CD4-positive, alpha-beta memory T cell (primary cell): ENCODE data around the gene PCNX3. TPM values are rescaled to one million over a fixed set of nuclear protein-coding genes. Genes with fewer than 3 reads are reported as not detected.
"Not testable (repeated sequence)": the region's sequence is repeated elsewhere in the genome, so short reads cannot be mapped to it uniquely, and the experiment has no call there.

Experiments used
- CTCF ChIA-PET: fragments of 350-600 bp; sonication (Branson Sonifier 250); formaldehyde crosslinking; loops from one replicate; lab custom pipeline; 2021; ENCODE audit warnings: inconsistent platforms; ENCODE audit not compliant: partially characterized antibody; lab: Charles Lee
- POLR2A ChIA-PET: fragments of 350-600 bp; sonication (Branson Sonifier 250); formaldehyde crosslinking; loops from one replicate; lab custom pipeline; 2021; ENCODE audit not compliant: partially characterized antibody; lab: Charles Lee
- DNase-seq, 5 donors: peaks; one replicate each; pipeline versions ENCODE4 v3.0.0 to v3.0.0-alpha.2; 2020 to 2022; ENCODE audit warnings: mixed read lengths in 1 of 5
- H3K27ac ChIP-seq: one replicate; pipeline ENCODE4 v1.7.0; 2013; ENCODE audit warnings: low read depth, low read length
- H3K27me3 ChIP-seq: 2 replicates; pipeline ENCODE4 v1.7.0; 2013; ENCODE audit warnings: mild to moderate bottlenecking, low read length, moderate library complexity; ENCODE audit not compliant: insufficient read depth
- H3K36me3 ChIP-seq: 2 replicates; pipeline ENCODE4 v1.7.0; 2013; ENCODE audit warnings: mild to moderate bottlenecking, low read length, moderate library complexity; ENCODE audit not compliant: insufficient read depth
- H3K4me1 ChIP-seq: 2 replicates; pipeline ENCODE4 v1.7.0; 2013; ENCODE audit warnings: mild to moderate bottlenecking, low read length, moderate library complexity; ENCODE audit not compliant: insufficient read depth
- H3K4me3 ChIP-seq, 2 donors: one replicate each; pipeline ENCODE4 v1.7.0; 2013; ENCODE audit warnings: low read length in 2 of 2, mild to moderate bottlenecking in 1 of 2
- H3K9me3 ChIP-seq, 2 donors: one replicate each; pipeline ENCODE4 v1.7.0; 2013; ENCODE audit warnings: low read length in 2 of 2, control low read depth in 1 of 2; ENCODE audit not compliant: control insufficient read depth in 1 of 2
- H3K27ac Mint-ChIP-seq, 7 donors: one replicate each; pipeline ENCODE4 v1.8.0; 2020 to 2021; ENCODE audit warnings: mixed read lengths in 7 of 7, mild to moderate bottlenecking in 6 of 7, inconsistent platforms in 3 of 7, moderate library complexity in 3 of 7
- H3K27me3 Mint-ChIP-seq, 2 donors: one replicate each; pipeline ENCODE4 v1.8.0; 2020 to 2021; ENCODE audit warnings: mixed read lengths in 2 of 2
- H3K36me3 Mint-ChIP-seq, 2 donors: one replicate each; pipeline ENCODE4 v1.8.0; 2020 to 2021; ENCODE audit warnings: mixed read lengths in 2 of 2, inconsistent platforms in 1 of 2, mild to moderate bottlenecking in 1 of 2
- H3K4me1 Mint-ChIP-seq, 4 donors: one replicate each; pipeline ENCODE4 v1.8.0; 2020 to 2021; ENCODE audit warnings: mixed read lengths in 4 of 4, mild to moderate bottlenecking in 1 of 4
- H3K4me3 Mint-ChIP-seq, 8 donors: one replicate each; pipeline ENCODE4 v1.8.0; 2020 to 2021; ENCODE audit warnings: mixed read lengths in 8 of 8, mild to moderate bottlenecking in 7 of 8, moderate library complexity in 6 of 8, inconsistent platforms in 3 of 8
- H3K9me3 Mint-ChIP-seq, 8 donors: one replicate each; pipeline ENCODE4 v1.8.0; 2020 to 2021; ENCODE audit warnings: mixed read lengths in 8 of 8, mild to moderate bottlenecking in 5 of 8, inconsistent platforms in 3 of 8, moderate library complexity in 1 of 8
- intact Hi-C: fragments of 100-400 bp; cut with micrococcal nuclease; formaldehyde crosslinking; loops from one replicate; pipeline ENCODE4 v1.15.1; 2023
- polyA plus RNA-seq, 2 donors: library from polyadenylated mRNA; unstranded; fragments of 300-500 nt; fragmentation: Illumina TruSeq; gene quantifications; one replicate each; pipeline ENCODE4 v1.2.3, GENCODE V29; 2021
- total RNA-seq, 2 experiments: library from RNA; stranded (reverse); gene quantifications; one replicate each; pipeline ENCODE4 v1.2.3, GENCODE V29; 2021

PCNX3 gene
- total and polyA plus RNA-seq, 4 experiments from 2014 or later: 0.41 to 66.3 (median 34.8) TPM

GRCh38 chr11:65636108-65637031, 20.8 kb downstream of the PCNX3 start:
- CTCF ChIA-PET: interaction anchor here (2.9 kb wide), 1 partner anchor 11 kb away, joined by 19 read pairs; no protein-coding TSS in a partner anchor
- Histone ChIP-seq H3K4me1 (peaks cover 59% of the 10 kb centered on the region), H3K36me3 (peaks cover 36% of the 10 kb centered on the region), H3K27me3 (no peaks in the 10 kb centered on the region), H3K9me3 (no peaks in the 10 kb centered on the region), H3K27ac (no peak overlapping the region), H3K4me3 (no peak overlapping the region)
- Mint-ChIP-seq H3K27me3 (no peaks in the 10 kb centered on the region), H3K36me3 (peaks cover 3 to 46% of the 10 kb centered on the region in 2 donors), H3K9me3 (peaks cover 0 to 2% (median 0%) of the 10 kb centered on the region in 8 donors), H3K4me3 (peak overlapping the region; percentile 26 to 83 (median 60)), H3K27ac (peak overlapping the region in 6 of 7 donors; percentile 65 to 97 (median 84)), H3K4me1 (peaks cover 21 to 60% (median 39%) of the 10 kb centered on the region in 4 donors)
- POLR2A ChIA-PET: interaction anchor here (0.7 to 12.0 kb wide), 3 partner anchors 10 to 21 kb away, joined by 3 to 359 read pairs (median 113); partner anchors contain the start of genes MAP3K11 and PCNX3
- no peak for DNase-seq
- intact Hi-C loops: no loop called here

GRCh38 chr11:65637032-65637557, 21.5 kb downstream of the PCNX3 start:
- peak overlapping the region; percentile 76 to 98 (median 92) for H3K4me3 Mint-ChIP-seq
- no peak overlapping the region for H3K4me3 ChIP-seq
- peak overlapping the region; percentile 94 for H3K27ac ChIP-seq
- peaks cover 66% of the 10 kb centered on the region for H3K4me1 ChIP-seq
- no peak for DNase-seq
- H3K4me1 Mint-ChIP-seq: peaks cover 24 to 67% (median 44%) of the 10 kb centered on the region in 4 donors
- no peaks in the 10 kb centered on the region for H3K27me3 ChIP-seq
- no peaks in the 10 kb centered on the region for H3K9me3 ChIP-seq
- H3K36me3 Mint-ChIP-seq: peaks cover 7 to 45% of the 10 kb centered on the region in 2 donors
- intact Hi-C loops: no loop called here
- POLR2A ChIA-PET: interaction anchor here (0.6 to 12.0 kb wide), 18 partner anchors 8 to 254 kb away, joined by 3 to 359 read pairs (median 5); partner anchors contain the start of genes CCDC85B, CFL1, EHBP1L1 and MAP3K11
- peaks cover 0 to 2% (median 0%) of the 10 kb centered on the region in 8 donors for H3K9me3 Mint-ChIP-seq
- peaks cover 37% of the 10 kb centered on the region for H3K36me3 ChIP-seq
- H3K27me3 Mint-ChIP-seq: no peaks in the 10 kb centered on the region
- peak overlapping the region; percentile 83 to 100 (median 95) for H3K27ac Mint-ChIP-seq
- CTCF ChIA-PET: interaction anchor here (1.6 to 2.9 kb wide), 3 partner anchors 11 to 74 kb away, joined by 5 to 19 read pairs (median 7); no protein-coding TSS in a partner anchor

- Histone ChIP-seq H3K4me1 (peaks cover 71% of the 10 kb centered on the region), H3K9me3 (no peaks in the 10 kb centered on the region), H3K27ac (peak within 1 kb of the TSS; percentile 94), H3K4me3 (peak within 1 kb of the TSS; percentile 72 to 86), H3K27me3 (no peaks in the 10 kb centered on the region), H3K36me3 (peaks cover 42% of the 10 kb centered on the region)
- Mint-ChIP-seq H3K36me3 (peaks cover 8 to 44% of the 10 kb centered on the region in 2 donors), H3K27ac (peak within 1 kb of the TSS; percentile 97 to 100 (median 99)), H3K4me1 (peaks cover 24 to 68% (median 46%) of the 10 kb centered on the region in 4 donors), H3K4me3 (peak within 1 kb of the TSS; percentile 90 to 98 (median 96)), H3K9me3 (peaks cover 0 to 2% (median 0%) of the 10 kb centered on the region in 8 donors), H3K27me3 (no peaks in the 10 kb centered on the region)
- DNase-seq: peak; percentile 63 to 85 (median 74)
- intact Hi-C loops: loop anchor here (1.0 kb wide), 4 partner anchors 14 to 98 kb away; partner anchors contain the start of gene PCNX3
- POLR2A ChIA-PET: interaction anchor here (0.6 to 12.0 kb wide), 23 partner anchors 8 to 253 kb away, joined by 3 to 359 read pairs (median 5); partner anchors contain the start of genes CCDC85B, CFL1, EHBP1L1 and FAM89B
- CTCF ChIA-PET: interaction anchor here (0.9 to 2.9 kb wide), 6 partner anchors 12 to 74 kb away, joined by 3 to 19 read pairs (median 6); no protein-coding TSS in a partner anchor
Observed at GRCh38 chr11:65637794-65638419, 22.3 kb downstream of the PCNX3 start, which contains the start of gene SIPA1. TSS of gene SIPA1 (plus strand) at chr11:65638101. CDS start at chr11:65640922, 2,821 bp downstream.

GRCh38 chr11:65639228-65639597, 23.6 kb downstream of the PCNX3 start:
- intact Hi-C loops, H3K27me3 ChIP-seq, DNase-seq, H3K9me3 Mint-ChIP-seq, H3K27me3 Mint-ChIP-seq, H3K9me3 ChIP-seq: not testable (repeated sequence)
- peaks cover 73% of the 10 kb centered on the region for H3K4me1 ChIP-seq
- CTCF ChIA-PET: interaction anchor here (0.5 to 2.9 kb wide), 9 partner anchors 13 to 46 kb away, joined by 3 to 19 read pairs (median 3); no protein-coding TSS in a partner anchor
- Mint-ChIP-seq H3K36me3 (peaks cover 18 to 51% of the 10 kb centered on the region in 2 donors), H3K4me1 (peaks cover 28 to 72% (median 48%) of the 10 kb centered on the region in 4 donors), H3K4me3 (peak overlapping the region; percentile 90 to 98 (median 96)), H3K27ac (peak overlapping the region; percentile 97 to 100 (median 99))
- H3K4me3 ChIP-seq: peak overlapping the region; percentile 72 to 86
- H3K27ac ChIP-seq: peak overlapping the region; percentile 94
- POLR2A ChIA-PET: interaction anchor here (0.7 to 12.0 kb wide), 17 partner anchors 14 to 477 kb away, joined by 3 to 359 read pairs (median 6); partner anchors contain the start of genes CCDC85B, CFL1, FAM89B and FOSL1
- H3K36me3 ChIP-seq: peaks cover 48% of the 10 kb centered on the region

GRCh38 chr11:65639623-65640482, 24.3 kb downstream of the PCNX3 start:
- H3K4me1 Mint-ChIP-seq: peaks cover 29 to 71% (median 47%) of the 10 kb centered on the region in 4 donors
- peak overlapping the region; percentile 72 to 86 for H3K4me3 ChIP-seq
- peaks cover 44% of the 10 kb centered on the region for H3K36me3 ChIP-seq
- peak overlapping the region; percentile 94 for H3K27ac ChIP-seq
- peak overlapping the region; percentile 90 to 98 (median 96) for H3K4me3 Mint-ChIP-seq
- H3K27me3 Mint-ChIP-seq: no peaks in the 10 kb centered on the region
- peaks cover 0 to 2% (median 0%) of the 10 kb centered on the region in 8 donors for H3K9me3 Mint-ChIP-seq
- peak; percentile 87 to 96 (median 89) for DNase-seq
- CTCF ChIA-PET: interaction anchor here (1.0 to 2.9 kb wide), 5 partner anchors 13 to 52 kb away, joined by 3 to 19 read pairs (median 5); no protein-coding TSS in a partner anchor
- H3K27ac Mint-ChIP-seq: peak overlapping the region; percentile 97 to 100 (median 99)
- intact Hi-C loops: no loop called here
- no peaks in the 10 kb centered on the region for H3K27me3 ChIP-seq
- H3K9me3 ChIP-seq: no peaks in the 10 kb centered on the region
- H3K4me1 ChIP-seq: peaks cover 72% of the 10 kb centered on the region
- POLR2A ChIA-PET: interaction anchor here (0.8 to 12.0 kb wide), 25 partner anchors 9 to 279 kb away, joined by 3 to 359 read pairs (median 5); partner anchors contain the start of genes C11orf68, CCDC85B, CFL1 and DRAP1
- H3K36me3 Mint-ChIP-seq: peaks cover 23 to 52% of the 10 kb centered on the region in 2 donors
